ENCODE measurements around the gene RGS1. TPM values are rescaled to one million over a fixed set of nuclear protein-coding genes. Genes with fewer than 3 reads are reported as not detected.
A peak's percentile ranks its signal among the peaks of the same experiment; 100 is the strongest.

RGS1 gene
- total RNA-seq, 1 donor from 2014 or later = not detected

DNA sequence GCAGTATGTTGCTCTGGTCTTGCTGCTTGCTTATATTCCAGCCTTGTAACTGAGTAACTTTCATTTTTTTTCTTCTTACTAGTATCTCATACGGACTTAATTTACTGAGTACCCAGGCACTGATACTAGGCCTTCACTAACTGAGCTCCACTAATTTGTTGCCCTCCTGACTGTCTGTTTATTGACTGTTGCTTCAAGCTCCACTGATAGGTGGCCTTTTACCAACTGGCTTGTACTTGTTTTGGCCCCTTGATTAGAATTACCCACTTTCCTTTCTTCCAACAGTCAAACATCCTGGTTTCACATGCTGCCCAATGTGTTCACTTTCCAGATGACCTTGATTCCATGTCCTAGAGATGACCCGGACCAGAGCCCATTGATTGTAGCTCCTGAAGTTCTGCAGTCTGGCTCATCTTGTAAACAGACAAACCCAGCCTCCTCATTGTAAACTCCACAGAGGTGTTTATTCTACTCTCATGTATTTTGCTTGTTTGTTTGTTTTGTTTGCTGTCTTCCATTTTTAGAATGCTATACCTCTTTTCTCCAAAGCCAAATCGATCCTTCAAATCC lies 27.7 kb downstream of the RGS1 start:
- TF ChIP-seq, protein P1, sequence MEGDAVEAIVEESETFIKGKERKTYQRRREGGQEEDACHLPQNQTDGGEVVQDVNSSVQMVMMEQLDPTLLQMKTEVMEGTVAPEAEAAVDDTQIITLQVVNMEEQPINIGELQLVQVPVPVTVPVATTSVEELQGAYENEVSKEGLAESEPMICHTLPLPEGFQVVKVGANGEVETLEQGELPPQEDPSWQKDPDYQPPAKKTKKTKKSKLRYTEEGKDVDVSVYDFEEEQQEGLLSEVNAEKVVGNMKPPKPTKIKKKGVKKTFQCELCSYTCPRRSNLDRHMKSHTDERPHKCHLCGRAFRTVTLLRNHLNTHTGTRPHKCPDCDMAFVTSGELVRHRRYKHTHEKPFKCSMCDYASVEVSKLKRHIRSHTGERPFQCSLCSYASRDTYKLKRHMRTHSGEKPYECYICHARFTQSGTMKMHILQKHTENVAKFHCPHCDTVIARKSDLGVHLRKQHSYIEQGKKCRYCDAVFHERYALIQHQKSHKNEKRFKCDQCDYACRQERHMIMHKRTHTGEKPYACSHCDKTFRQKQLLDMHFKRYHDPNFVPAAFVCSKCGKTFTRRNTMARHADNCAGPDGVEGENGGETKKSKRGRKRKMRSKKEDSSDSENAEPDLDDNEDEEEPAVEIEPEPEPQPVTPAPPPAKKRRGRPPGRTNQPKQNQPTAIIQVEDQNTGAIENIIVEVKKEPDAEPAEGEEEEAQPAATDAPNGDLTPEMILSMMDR (conservative IDR thresholded peaks at IDR 0.05; ENCODE audit: low read depth, low read length) = no peak
- H3K4me3 ChIP-seq (ENCODE audit: low read depth, low read length) = no peak overlapping the region
- no peak for DNase-seq (ENCODE audit: low read depth)

DNA sequence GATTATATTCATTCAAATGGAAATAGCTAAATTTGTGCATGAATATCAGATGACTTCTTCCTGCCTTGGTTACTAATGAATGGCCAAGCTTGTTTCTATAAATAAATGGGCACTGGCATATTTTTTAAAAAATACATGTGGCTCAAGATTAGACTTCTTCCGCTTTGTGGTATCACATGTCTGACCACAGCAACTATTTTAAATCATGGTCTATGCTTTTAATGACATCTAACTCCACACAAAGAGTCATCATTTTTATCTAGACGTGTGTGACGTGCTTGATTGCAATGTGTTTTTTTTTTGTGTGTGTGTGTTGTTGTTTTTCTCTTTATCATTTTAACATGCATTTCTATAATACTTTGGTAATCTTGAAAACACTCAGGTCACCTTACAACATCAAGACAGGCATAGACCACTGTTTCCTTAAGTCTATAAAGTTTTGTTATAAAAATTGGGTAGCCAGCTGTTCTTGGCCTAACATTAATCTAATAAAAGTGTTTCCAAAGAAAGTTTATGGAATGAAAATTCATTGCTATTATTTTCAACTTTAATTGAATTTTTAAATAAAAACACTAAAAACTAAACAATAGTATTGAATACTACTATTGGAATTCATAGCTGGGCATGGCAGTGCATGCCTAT lies 29.5 kb downstream of the RGS1 start:
- TF ChIP-seq, protein P1 (conservative IDR thresholded peaks at IDR 0.05; ENCODE audit: low read depth, low read length) = no peak

DNA sequence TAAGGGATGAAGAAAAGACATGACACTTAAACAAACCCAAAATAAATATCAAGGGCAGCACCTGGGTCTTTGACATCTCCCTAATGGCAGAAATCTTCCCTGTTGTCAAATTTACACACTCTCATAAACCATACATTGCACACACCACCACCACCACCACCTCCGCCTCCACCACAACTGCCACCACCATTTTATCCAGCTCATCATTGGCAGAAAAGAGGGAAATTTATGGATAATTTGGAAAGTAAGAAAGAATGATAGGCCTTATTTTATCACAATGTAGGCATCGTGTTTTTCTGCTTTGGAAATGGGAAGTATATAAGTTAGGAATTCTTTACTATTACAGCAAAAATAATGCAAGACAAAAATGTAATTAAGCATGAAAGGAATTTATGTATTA lies 33.1 kb downstream of the RGS1 start:
- TF ChIP-seq, protein P1 (conservative IDR thresholded peaks at IDR 0.05; ENCODE audit: low read depth, low read length) = no peak
- DNase-seq (ENCODE audit: low read depth) = no peak
- no peak overlapping the region for H3K4me3 ChIP-seq (ENCODE audit: low read depth, low read length)

More for the DNA sequence above, 29.5 kb downstream of the RGS1 start:
- no peak for DNase-seq (ENCODE audit: low read depth)
- H3K4me3 ChIP-seq (ENCODE audit: low read depth, low read length) = no peak overlapping the region

DNA sequence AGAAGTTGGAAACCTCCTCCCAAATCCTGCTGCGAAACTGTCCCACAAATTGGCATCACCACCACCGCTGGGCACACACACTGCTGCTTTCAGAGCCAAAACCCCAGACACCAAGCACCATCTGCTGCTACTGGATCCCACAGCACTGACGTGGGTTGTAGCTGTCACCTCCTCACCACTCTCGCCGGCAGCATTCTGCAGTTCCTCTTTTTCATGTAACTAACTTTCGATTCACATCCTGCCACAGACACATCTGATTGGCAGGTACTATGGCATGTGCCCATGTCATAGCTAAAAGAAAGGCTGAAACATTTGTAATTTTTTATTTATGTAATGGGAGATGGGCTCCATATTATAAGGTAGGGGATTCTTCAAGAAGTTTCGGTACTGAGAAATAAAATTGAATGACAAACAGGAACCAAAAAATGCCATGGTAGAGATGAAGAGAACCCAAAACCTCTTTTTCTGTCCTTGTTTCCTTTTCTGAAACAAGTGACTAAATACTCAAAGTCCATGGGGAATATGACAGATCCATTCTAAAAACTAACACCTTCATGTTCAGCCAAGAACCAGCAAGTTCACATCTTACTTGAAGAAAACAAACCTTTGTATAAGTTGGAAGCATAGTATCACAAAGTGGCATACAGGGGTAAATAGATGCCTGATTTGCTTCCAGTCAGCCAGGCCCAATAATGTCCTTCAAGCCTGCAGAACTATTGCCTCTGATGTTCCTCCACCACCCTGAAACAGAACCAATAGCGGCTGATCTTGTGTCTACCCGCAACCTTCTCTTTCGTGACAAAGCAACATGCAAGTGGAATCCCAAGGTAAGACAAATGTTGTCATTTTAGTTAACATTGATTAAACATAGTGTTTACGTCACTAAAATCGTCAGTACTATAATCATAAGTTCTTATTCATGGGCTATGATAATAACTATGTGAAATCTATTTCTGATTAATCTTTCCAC lies 33.8 kb downstream of the RGS1 start:
- DNase-seq (ENCODE audit: low read depth) = no peak
- no peak overlapping the region for H3K4me3 ChIP-seq (ENCODE audit: low read depth, low read length)
- TF ChIP-seq, protein P1 (conservative IDR thresholded peaks at IDR 0.05; ENCODE audit: low read depth, low read length) = no peak

DNA sequence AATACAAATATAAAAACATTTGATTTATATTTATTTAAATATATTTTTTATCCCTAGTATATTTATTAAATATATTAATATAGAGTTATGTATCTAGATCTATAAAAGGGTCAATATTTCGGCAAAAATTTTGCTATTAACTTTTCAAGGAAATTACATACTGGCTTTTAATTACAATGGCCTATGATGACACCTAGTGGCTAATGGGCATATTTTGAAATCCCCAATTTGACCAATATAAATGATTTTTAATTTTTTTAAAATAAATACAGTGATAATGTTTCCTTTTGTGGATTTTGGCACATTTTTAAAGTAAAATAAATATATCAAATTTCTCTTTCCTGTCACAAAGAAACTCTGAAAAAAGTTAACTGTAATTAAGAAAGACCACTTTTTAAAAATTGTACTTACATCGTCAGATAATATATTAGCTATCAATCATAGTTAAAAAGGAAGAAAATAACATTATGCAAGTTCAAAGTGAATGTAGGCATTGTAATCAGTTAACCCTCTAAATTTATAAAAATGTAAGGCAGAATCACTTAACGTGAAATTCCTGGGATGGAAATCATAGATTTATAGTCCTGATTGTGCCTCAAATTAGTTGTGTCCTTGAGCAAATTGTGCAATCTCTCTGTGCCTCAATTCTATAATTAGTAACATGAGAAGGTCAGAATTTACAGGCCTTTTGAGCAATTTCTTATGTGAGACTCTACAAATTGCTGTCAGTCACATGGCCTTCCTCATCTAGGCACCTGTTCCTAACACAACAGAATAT lies 34.7 kb downstream of the RGS1 start:
- TF ChIP-seq, protein P1 (conservative IDR thresholded peaks at IDR 0.05; ENCODE audit: low read depth, low read length) = peak; percentile 52
- DNase-seq (ENCODE audit: low read depth) = no peak
- H3K4me3 ChIP-seq (ENCODE audit: low read depth, low read length) = no peak overlapping the region

DNA sequence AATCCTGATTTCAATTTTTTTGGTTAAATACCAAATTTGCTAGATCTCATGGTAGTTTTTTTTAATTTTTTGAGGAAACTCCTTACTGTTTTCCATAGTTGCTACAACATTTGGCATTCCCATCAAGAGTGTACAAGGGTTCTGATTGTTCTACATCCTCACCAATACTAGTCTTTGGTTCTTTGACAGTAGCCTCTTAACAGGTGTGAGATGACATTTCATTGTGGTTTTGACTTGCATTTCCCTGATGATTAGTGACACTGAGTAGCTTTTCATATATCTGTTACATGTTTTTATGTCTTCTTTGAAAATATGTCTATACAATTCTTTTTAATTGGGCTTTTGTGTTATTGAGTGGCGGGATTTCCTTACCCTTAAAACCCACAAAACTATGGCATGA lies 39.5 kb downstream of the RGS1 start:
- no peak for DNase-seq (ENCODE audit: low read depth)
- TF ChIP-seq, protein P1 (conservative IDR thresholded peaks at IDR 0.05; ENCODE audit: low read depth, low read length) = no peak
- H3K4me3 ChIP-seq (ENCODE audit: low read depth, low read length) = no peak overlapping the region

Measured in epithelial cell of proximal tubule (primary cell).